ENCODE data around the gene GTSE1.

- TF ChIP-seq CTCF (conservative IDR thresholded peaks at IDR 0.05 in 1 of 2, IDR thresholded peaks at IDR 0.05 in 1 of 2; ENCODE audit: low read depth in 1 of 2, low read length in 2 of 2) = no peak
- no peak for TF ChIP-seq EZH2 (IDR thresholded peaks at IDR 0.05; ENCODE audit: low read length, missing control alignments)
Observed at GRCh38 chr22:46337870-46338269, 41.2 kb downstream of the GTSE1 start.

Measured in fibroblast of lung (primary cell).